Lung (tissue), 12 donors: ENCODE data around the gene PMEPA1. TPM values are rescaled to one million over a fixed set of nuclear protein-coding genes. Genes with fewer than 3 reads are reported as not detected.

ENCODE experiments used
- ATAC-seq: fragments of 200-7000 bp; cut with Tn5 transposase; one replicate; pipeline ENCODE4 v1.9.1; 2020; ENCODE audit warnings: moderate number of reproducible peaks; ENCODE audit not compliant: insufficient read depth, low FRiP score
- DNase-seq, 3 donors: peaks; one replicate each; pipeline ENCODE4 v3.0.0-alpha.2; 2013 to 2017
- H3K27ac ChIP-seq, 2 donors: one replicate each; pipeline ENCODE4 v1.5.1; 2013; ENCODE audit warnings: mild to moderate bottlenecking in 2 of 2, moderate library complexity in 2 of 2, control low read depth in 1 of 2, inconsistent platforms in 1 of 2, low read depth in 1 of 2, low read length in 1 of 2
- H3K27me3 ChIP-seq, 3 donors: one replicate each; pipeline ENCODE4 v1.5.1; 2013; ENCODE audit warnings: low read length in 2 of 3; ENCODE audit not compliant: control insufficient read depth in 3 of 3, insufficient read depth in 3 of 3
- H3K36me3 ChIP-seq, 4 donors: one replicate each; pipeline ENCODE4 v1.5.1; 2013; ENCODE audit warnings: low read length in 4 of 4, mild to moderate bottlenecking in 1 of 4, moderate library complexity in 1 of 4; ENCODE audit not compliant: control insufficient read depth in 4 of 4, insufficient read depth in 4 of 4
- H3K4me1 ChIP-seq, 5 donors: one replicate each; pipeline ENCODE4 v1.5.1; 2013; ENCODE audit warnings: low read length in 5 of 5, mild to moderate bottlenecking in 2 of 5, moderate library complexity in 1 of 5; ENCODE audit not compliant: control insufficient read depth in 5 of 5, insufficient read depth in 5 of 5
- H3K4me3 ChIP-seq: one replicate; pipeline ENCODE4 v1.5.1; 2013; ENCODE audit warnings: mild to moderate bottlenecking, control low read depth, moderate library complexity
- H3K9ac ChIP-seq, 2 donors: one replicate each; pipeline ENCODE4 v1.5.1; 2013; ENCODE audit warnings: low read length in 2 of 2, control low read depth in 1 of 2; ENCODE audit not compliant: insufficient read depth in 1 of 2
- H3K9me3 ChIP-seq, 4 donors: one replicate each; pipeline ENCODE4 v1.5.1; 2013; ENCODE audit warnings: low read length in 3 of 4, mild to moderate bottlenecking in 1 of 4, moderate library complexity in 1 of 4; ENCODE audit not compliant: control insufficient read depth in 4 of 4, insufficient read depth in 3 of 4
- CTCF ChIP-seq: IDR thresholded peaks from 2 replicates; pipeline ENCODE4 v1.5.1; 2012; ENCODE audit warnings: mild to moderate bottlenecking; ENCODE audit errors: control extremely low read depth, extremely low read depth
- WGBS, 2 donors: extraction: QIAGEN DNeasy Blood & Tissue Kit; methylation state at CpG; one replicate each; pipeline ENCODE4 v1.1.7; 2013; 5-methylcytosine and 5-hydroxymethylcytosine counted together
- polyA plus RNA-seq, 2 donors: library from polyadenylated mRNA; stranded (reverse); fragments of 200-250 nt; gene quantifications; one replicate each; pipeline ENCODE4 v1.2.1, GENCODE V29; 2013
- total RNA-seq, 2 donors: library from RNA; depleted of rRNA in 1 of 2; stranded (reverse); fragments of >200 nt in 1 of 2; gene quantifications; one replicate each; pipeline ENCODE4 v1.2.1, GENCODE V29; 2014 to 2021
- donor health status: control.
- donor health status: control.
- donor health status: Bipolar disorder and iron deficiency.
- donor health status: healthy.
- donor health status: DM: yes; HTN: yes; CAD: no.

Gene PMEPA1
- total and polyA plus RNA-seq, 4 donors: 10.0 to 44.0 (median 23.9) TPM

- Histone ChIP-seq H3K27ac (no peak overlapping the region), H3K9me3 (no peaks in the 10 kb centered on the region), H3K9ac (no peak overlapping the region), H3K4me1 (peaks cover 4 to 36% (median 25%) of the 10 kb centered on the region in 5 donors), H3K36me3 (peaks cover 0 to 2% (median 0%) of the 10 kb centered on the region in 4 donors), H3K4me3 (no peak overlapping the region), H3K27me3 (no peaks in the 10 kb centered on the region)
- ATAC-seq (no peak), DNase-seq (no peak)
- no peak for TF ChIP-seq CTCF
- WGBS, 2 donors: 89% methylated on average over 15 of the region's 15 CpGs
Measured at GRCh38 chr20:57690525-57690924, 19.3 kb downstream of the PMEPA1 start.

GRCh38 chr20:57689745-57690481 lies 19.9 kb downstream of the PMEPA1 start:
- Histone ChIP-seq H3K27me3 (no peaks in the 10 kb centered on the region), H3K9ac (no peak overlapping the region), H3K4me3 (no peak overlapping the region), H3K9me3 (no peaks in the 10 kb centered on the region), H3K4me1 (peaks cover 6 to 42% (median 22%) of the 10 kb centered on the region in 5 donors), H3K36me3 (peaks cover 0 to 2% (median 0%) of the 10 kb centered on the region in 4 donors), H3K27ac (no peak overlapping the region)
- ATAC-seq (no peak), DNase-seq (no peak)
- 93 to 94% methylated on average over 23 of the region's 23 CpGs for WGBS, 2 donors
- no peak for TF ChIP-seq CTCF

GRCh38 chr20:57688864-57689263 lies 21.0 kb downstream of the PMEPA1 start:
- DNase-seq: peak; percentile 36 to 59 (median 39)
- Histone ChIP-seq H3K9me3 (no peaks in the 10 kb centered on the region), H3K27me3 (no peaks in the 10 kb centered on the region), H3K27ac (no peak overlapping the region), H3K36me3 (peaks cover 0 to 2% (median 0%) of the 10 kb centered on the region in 4 donors), H3K9ac (no peak overlapping the region), H3K4me1 (peaks cover 10 to 51% (median 21%) of the 10 kb centered on the region in 5 donors), H3K4me3 (no peak overlapping the region)
- WGBS, 2 donors: 76 to 90% methylated on average over 16 of the region's 16 CpGs
- TF ChIP-seq CTCF: no peak
- ATAC-seq: no peak
